ENCODE data around the gene CSF3R. TPM values are rescaled to one million over a fixed set of nuclear protein-coding genes. Genes with fewer than 3 reads are reported as not detected.

CSF3R gene
- total RNA-seq, 4 donors from 2014 or later: 12.5 to 27.8 (median 19.8) TPM

DNA sequence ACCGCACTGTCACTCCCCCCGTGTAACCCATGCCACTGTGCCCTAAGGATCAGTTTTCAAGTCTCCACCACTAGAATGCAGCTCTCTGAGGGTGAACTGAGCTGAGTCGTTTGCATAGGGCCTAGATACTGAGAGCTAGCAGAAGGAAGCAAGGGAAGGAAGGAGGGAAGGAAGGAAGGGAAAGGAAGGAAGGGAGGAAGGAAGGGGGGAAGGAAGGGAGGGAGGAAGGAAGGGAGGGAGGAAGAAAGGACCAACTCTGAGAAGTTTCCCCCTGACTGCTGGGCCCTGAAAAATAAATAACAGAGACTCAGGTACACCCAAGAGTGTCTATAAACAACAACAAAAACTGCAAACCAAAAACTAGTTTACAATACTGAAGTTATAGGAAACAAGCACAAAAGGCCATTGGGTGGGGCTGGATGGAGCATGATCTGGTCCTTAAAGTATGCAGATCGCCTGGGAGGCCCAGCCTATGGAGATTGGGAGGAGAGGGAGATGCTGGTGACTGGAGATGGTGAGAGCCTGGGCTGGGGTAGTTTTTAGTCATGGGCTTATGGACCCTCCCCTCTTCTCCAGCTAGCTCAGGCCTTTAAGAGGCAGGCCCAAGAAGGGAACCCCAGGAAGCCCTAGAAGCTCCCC, 16.9 kb downstream of the CSF3R start:
- TF ChIP-seq EP300 (IDR thresholded peaks at IDR 0.05): no peak
- no peak for TF ChIP-seq CTCF (IDR thresholded peaks at IDR 0.05)
- TF ChIP-seq POLR2A (IDR thresholded peaks at IDR 0.05): no peak

GRCh38 chr1:36464605-36465393, 17.9 kb downstream of the CSF3R start:
- DNase-seq (ENCODE audit: low spot score in 2 of 2): peak in 1 of 2 donors; percentile 17
- no peak for TF ChIP-seq CTCF (IDR thresholded peaks at IDR 0.05)
- Histone ChIP-seq H3K27me3 (no peaks in the 10 kb centered on the region), H3K4me1 (peaks cover 0 to 37% (median 9%) of the 10 kb centered on the region in 4 donors), H3K4me3 (peak overlapping the region; percentile 69 to 85 (median 81)), H3K9me3 (no peaks in the 10 kb centered on the region), H3K36me3 (peaks cover 0 to 25% (median 4%) of the 10 kb centered on the region in 3 donors), H3K27ac (peak overlapping the region; percentile 92 to 97 (median 96))
- WGBS, 2 donors: 32 to 33% methylated on average over 13 of the region's 13 CpGs

More for the DNA sequence above, 16.9 kb downstream of the CSF3R start:
- peaks cover 0 to 37% (median 9%) of the 10 kb centered on the region in 4 donors for H3K4me1 ChIP-seq
- H3K27me3 ChIP-seq: no peaks in the 10 kb centered on the region
- WGBS, 2 donors: 48 to 59% methylated on average over 4 of the region's 4 CpGs
- H3K27ac ChIP-seq: no peak overlapping the region
- H3K36me3 ChIP-seq: peaks cover 0 to 14% (median 2%) of the 10 kb centered on the region in 3 donors
- no peak overlapping the region for H3K4me3 ChIP-seq
- DNase-seq (ENCODE audit: low spot score in 2 of 2): no peak
- H3K9me3 ChIP-seq: no peaks in the 10 kb centered on the region

- Histone ChIP-seq H3K4me3 (peak within 1 kb of the TSS; percentile 69 to 85 (median 81)), H3K27ac (peak within 1 kb of the TSS; percentile 92 to 97 (median 96)), H3K9me3 (no peaks in the 10 kb centered on the region), H3K27me3 (no peaks in the 10 kb centered on the region), H3K36me3 (peaks cover 0 to 33% (median 4%) of the 10 kb centered on the region in 3 donors), H3K4me1 (peaks cover 0 to 37% (median 9%) of the 10 kb centered on the region in 4 donors)
- DNase-seq (ENCODE audit: low spot score in 2 of 2): peak; percentile 94 to 98
- WGBS, 2 donors: 0 to 1% methylated on average over 43 to 65 of the region's 65 CpGs
- TF ChIP-seq POLR2A (IDR thresholded peaks at IDR 0.05) (peak; percentile 85 to 94), EP300 (IDR thresholded peaks at IDR 0.05) (peak; percentile 89 to 98), CTCF (IDR thresholded peaks at IDR 0.05) (peak in 1 of 5 experiments; percentile 32)
These were observed 18.7 kb downstream of the CSF3R start, which contains the start of gene MRPS15 for GRCh38 chr1:36463803-36464604. TSS of gene MRPS15 (minus strand) at chr1:36464384. CDS start at chr1:36464275, 109 bp downstream.

- Histone ChIP-seq H3K4me1 (peaks cover 0 to 37% (median 9%) of the 10 kb centered on the region in 4 donors), H3K27me3 (no peaks in the 10 kb centered on the region), H3K4me3 (peak overlapping the region; percentile 69 to 85 (median 81)), H3K9me3 (no peaks in the 10 kb centered on the region), H3K27ac (peak overlapping the region in 3 of 4 donors; percentile 92 to 97 (median 96)), H3K36me3 (peaks cover 0 to 39% (median 4%) of the 10 kb centered on the region in 3 donors)
- DNase-seq (ENCODE audit: low spot score in 2 of 2): no peak
- no peak for TF ChIP-seq CTCF (IDR thresholded peaks at IDR 0.05)
- TF ChIP-seq POLR2A (IDR thresholded peaks at IDR 0.05): no peak
- no peak for TF ChIP-seq EP300 (IDR thresholded peaks at IDR 0.05)
- 10 to 11% methylated on average over 6 of the region's 6 CpGs for WGBS, 2 donors
These were observed 19.3 kb downstream of the CSF3R start for GRCh38 chr1:36463463-36463802.
